Neural progenitor cell (in vitro differentiated cells): ENCODE results near the gene TNIP1. TPM values are rescaled to one million over a fixed set of nuclear protein-coding genes. Genes with fewer than 3 reads are reported as not detected.
A peak's percentile ranks its signal among the peaks of the same experiment; 100 is the strongest.

Experiments used
- DNase-seq: peaks from one replicate; pipeline ENCODE4 v3.0.0-alpha.2; 2016; ENCODE audit warnings: low spot score
- H2AFZ ChIP-seq: fragments of 200-600 bp; sonication (generic); replicated peaks from 2 replicates; pipeline ENCODE4 v1.6.1; 2016; ENCODE audit warnings: antibody characterized with exemption
- H3F3A ChIP-seq: fragments of 200-600 bp; sonication (generic); 2 replicates; pipeline ENCODE4 v1.6.1; 2016; ENCODE audit warnings: antibody characterized with exemption, low read depth
- H3K27ac ChIP-seq: fragments of 200-600 bp; sonication (generic); 2 replicates; pipeline ENCODE4 v1.5.1; 2016; ENCODE audit warnings: mild to moderate bottlenecking
- H3K27me3 ChIP-seq: fragments of 200-600 bp; sonication (generic); 2 replicates; pipeline ENCODE4 v1.6.1; 2016; ENCODE audit warnings: mild to moderate bottlenecking, moderate library complexity
- H3K36me3 ChIP-seq: fragments of 200-600 bp; sonication (generic); 2 replicates; pipeline ENCODE4 v1.5.1; 2016
- H3K4me1 ChIP-seq: fragments of 200-600 bp; sonication (generic); 2 replicates; pipeline ENCODE4 v1.6.1; 2016; ENCODE audit warnings: mixed run types
- H3K4me2 ChIP-seq: fragments of 200-600 bp; sonication (generic); 2 replicates; pipeline ENCODE4 v1.6.1; 2016
- H3K4me3 ChIP-seq: fragments of 200-600 bp; sonication (generic); 2 replicates; pipeline ENCODE4 v1.5.1; 2016
- H3K79me2 ChIP-seq: fragments of 200-600 bp; sonication (generic); 2 replicates; pipeline ENCODE4 v1.6.1; 2016; ENCODE audit warnings: low read depth
- H3K9ac ChIP-seq: fragments of 200-600 bp; sonication (generic); 2 replicates; pipeline ENCODE4 v1.6.1; 2016
- H3K9me3 ChIP-seq: fragments of 200-600 bp; sonication (generic); 2 replicates; pipeline ENCODE4 v1.5.1; 2016; ENCODE audit warnings: low read depth
- H4K20me1 ChIP-seq: fragments of 200-600 bp; sonication (generic); 2 replicates; pipeline ENCODE4 v1.6.1; 2016; ENCODE audit warnings: low read depth
- H3K27ac Mint-ChIP-seq: 3 replicates; pipeline ENCODE4 v1.8.0; 2021; ENCODE audit warnings: mixed read lengths
- H3K27me3 Mint-ChIP-seq: 2 replicates; pipeline ENCODE4 v1.8.0; 2022; ENCODE audit warnings: low read depth, mild to moderate bottlenecking, inconsistent platforms, moderate library complexity, mixed read lengths; ENCODE audit not compliant: insufficient read depth
- H3K36me3 Mint-ChIP-seq: 3 replicates; pipeline ENCODE4 v1.8.0; 2021; ENCODE audit warnings: mixed read lengths
- H3K4me1 Mint-ChIP-seq: 3 replicates; pipeline ENCODE4 v1.8.0; 2021; ENCODE audit warnings: mixed read lengths
- H3K4me3 Mint-ChIP-seq: 3 replicates; pipeline ENCODE4 v1.8.0; 2021; ENCODE audit warnings: mild to moderate bottlenecking, moderate library complexity, mixed read lengths
- H3K9me3 Mint-ChIP-seq: 3 replicates; pipeline ENCODE4 v1.8.0; 2020; ENCODE audit warnings: mixed read lengths
- EZH2 ChIP-seq: fragments of 200-600 bp; sonication (generic); IDR thresholded peaks from 2 replicates; pipeline ENCODE4 v1.6.1; 2017; ENCODE audit warnings: antibody characterized with exemption, mild to moderate bottlenecking, moderate library complexity
- EZH2phosphoT487 ChIP-seq: fragments of 200-600 bp; sonication (generic); IDR thresholded peaks from 2 replicates; pipeline ENCODE4 v1.6.1; 2017; ENCODE audit warnings: antibody characterized with exemption
- total RNA-seq: library from RNA; depleted of rRNA; stranded (reverse); fragments of >200 nt; gene quantifications from 2 replicates; pipeline ENCODE4 v1.2.3, GENCODE V29; 2015; ENCODE audit warnings: low replicate concordance
- TF ChIP-seq, protein P1 (sequence below): fragments of 200-600 bp; sonication (generic); IDR thresholded peaks from 2 replicates; pipeline ENCODE4 v1.5.1; 2017; ENCODE audit warnings: antibody characterized with exemption, mild to moderate bottlenecking

Gene TNIP1
- total RNA-seq, 1 donor from 2014 or later, result 33.5 TPM

DNA sequence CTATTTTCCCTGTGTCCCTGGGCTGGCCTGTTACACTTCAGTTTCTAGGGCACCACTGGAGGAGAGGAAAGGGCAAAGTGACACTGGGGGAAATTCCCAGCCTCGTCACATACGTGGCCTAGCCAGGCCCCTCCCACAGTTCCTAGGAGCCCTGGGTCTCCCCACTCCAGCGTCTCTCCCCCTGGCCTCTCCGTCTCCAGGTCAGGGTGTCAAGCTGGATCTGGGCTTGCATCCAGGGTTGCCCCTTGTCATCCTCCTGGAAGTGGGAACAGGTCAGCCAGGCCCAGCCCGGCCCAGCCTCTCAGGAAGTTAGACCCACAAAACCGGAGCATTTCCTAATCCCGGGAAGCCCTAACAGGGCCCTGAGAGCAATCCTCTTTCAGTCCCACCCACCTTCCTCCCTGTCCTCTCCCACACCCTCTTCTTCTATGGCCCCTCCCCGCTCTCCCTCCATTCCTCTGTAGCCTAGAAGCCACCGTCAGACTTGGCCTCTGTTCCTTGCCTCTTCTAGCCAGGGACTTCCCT lies 4.7 kb upstream of the TNIP1 start:
- Histone ChIP-seq H2AFZ (peak overlapping the region; percentile 51), H3K4me3 (no peak overlapping the region), H3K79me2 (no peaks in the 10 kb centered on the region), H4K20me1 (no peaks in the 10 kb centered on the region), H3K9ac (no peak overlapping the region), H3K9me3 (no peaks in the 10 kb centered on the region), H3K4me1 (peaks cover 10% of the 10 kb centered on the region), H3F3A (peaks cover 3% of the 10 kb centered on the region), H3K36me3 (no peaks in the 10 kb centered on the region), H3K4me2 (no peak overlapping the region), H3K27ac (no peak overlapping the region), H3K27me3 (no peaks in the 10 kb centered on the region)
- H3K9me3 Mint-ChIP-seq, result no peaks in the 10 kb centered on the region
- no peaks in the 10 kb centered on the region for H3K36me3 Mint-ChIP-seq
- TF ChIP-seq EZH2 (no peak), EZH2phosphoT487 (no peak)
- TF ChIP-seq, protein P1, sequence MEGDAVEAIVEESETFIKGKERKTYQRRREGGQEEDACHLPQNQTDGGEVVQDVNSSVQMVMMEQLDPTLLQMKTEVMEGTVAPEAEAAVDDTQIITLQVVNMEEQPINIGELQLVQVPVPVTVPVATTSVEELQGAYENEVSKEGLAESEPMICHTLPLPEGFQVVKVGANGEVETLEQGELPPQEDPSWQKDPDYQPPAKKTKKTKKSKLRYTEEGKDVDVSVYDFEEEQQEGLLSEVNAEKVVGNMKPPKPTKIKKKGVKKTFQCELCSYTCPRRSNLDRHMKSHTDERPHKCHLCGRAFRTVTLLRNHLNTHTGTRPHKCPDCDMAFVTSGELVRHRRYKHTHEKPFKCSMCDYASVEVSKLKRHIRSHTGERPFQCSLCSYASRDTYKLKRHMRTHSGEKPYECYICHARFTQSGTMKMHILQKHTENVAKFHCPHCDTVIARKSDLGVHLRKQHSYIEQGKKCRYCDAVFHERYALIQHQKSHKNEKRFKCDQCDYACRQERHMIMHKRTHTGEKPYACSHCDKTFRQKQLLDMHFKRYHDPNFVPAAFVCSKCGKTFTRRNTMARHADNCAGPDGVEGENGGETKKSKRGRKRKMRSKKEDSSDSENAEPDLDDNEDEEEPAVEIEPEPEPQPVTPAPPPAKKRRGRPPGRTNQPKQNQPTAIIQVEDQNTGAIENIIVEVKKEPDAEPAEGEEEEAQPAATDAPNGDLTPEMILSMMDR, result no peak
- no peak for DNase-seq
- H3K27ac Mint-ChIP-seq, result no peak overlapping the region
- H3K27me3 Mint-ChIP-seq, result peaks cover 2% of the 10 kb centered on the region
- H3K4me3 Mint-ChIP-seq, result no peak overlapping the region
- peaks cover 14% of the 10 kb centered on the region for H3K4me1 Mint-ChIP-seq

DNA sequence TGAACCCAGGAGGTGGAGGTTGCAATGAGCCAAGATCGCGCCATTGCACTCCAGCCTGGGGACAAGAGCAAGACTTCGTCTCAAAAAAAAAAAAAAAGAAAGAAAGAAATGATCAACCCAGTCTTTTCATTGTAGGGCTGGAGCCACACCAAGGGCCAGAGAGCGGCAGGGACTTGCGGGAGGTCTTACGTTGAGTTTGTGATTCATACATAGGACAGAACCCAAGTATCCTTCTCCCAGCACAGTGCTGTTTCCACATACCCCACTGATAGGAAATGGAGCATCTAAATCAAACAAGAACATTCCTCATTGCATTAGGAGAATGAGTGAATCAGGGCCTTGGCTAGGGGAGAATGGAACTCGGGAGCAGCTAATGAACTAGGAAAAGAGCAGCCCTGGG lies 3.5 kb upstream of the TNIP1 start:
- DNase-seq, result no peak
- Histone ChIP-seq H2AFZ (no peak overlapping the region), H3K9ac (no peak overlapping the region), H3K4me3 (no peak overlapping the region), H3F3A (peaks cover 3% of the 10 kb centered on the region), H3K79me2 (peaks cover 11% of the 10 kb centered on the region), H3K9me3 (no peaks in the 10 kb centered on the region), H3K36me3 (no peaks in the 10 kb centered on the region), H3K4me1 (peaks cover 10% of the 10 kb centered on the region), H3K4me2 (no peak overlapping the region), H4K20me1 (no peaks in the 10 kb centered on the region), H3K27ac (no peak overlapping the region), H3K27me3 (no peaks in the 10 kb centered on the region)
- Mint-ChIP-seq H3K27me3 (peaks cover under 1% of the 10 kb centered on the region), H3K9me3 (no peaks in the 10 kb centered on the region), H3K4me1 (peaks cover 23% of the 10 kb centered on the region), H3K36me3 (no peaks in the 10 kb centered on the region), H3K4me3 (no peak overlapping the region), H3K27ac (no peak overlapping the region)
- TF ChIP-seq, protein P1, result no peak
- no peak for TF ChIP-seq EZH2
- TF ChIP-seq EZH2phosphoT487, result no peak

DNA sequence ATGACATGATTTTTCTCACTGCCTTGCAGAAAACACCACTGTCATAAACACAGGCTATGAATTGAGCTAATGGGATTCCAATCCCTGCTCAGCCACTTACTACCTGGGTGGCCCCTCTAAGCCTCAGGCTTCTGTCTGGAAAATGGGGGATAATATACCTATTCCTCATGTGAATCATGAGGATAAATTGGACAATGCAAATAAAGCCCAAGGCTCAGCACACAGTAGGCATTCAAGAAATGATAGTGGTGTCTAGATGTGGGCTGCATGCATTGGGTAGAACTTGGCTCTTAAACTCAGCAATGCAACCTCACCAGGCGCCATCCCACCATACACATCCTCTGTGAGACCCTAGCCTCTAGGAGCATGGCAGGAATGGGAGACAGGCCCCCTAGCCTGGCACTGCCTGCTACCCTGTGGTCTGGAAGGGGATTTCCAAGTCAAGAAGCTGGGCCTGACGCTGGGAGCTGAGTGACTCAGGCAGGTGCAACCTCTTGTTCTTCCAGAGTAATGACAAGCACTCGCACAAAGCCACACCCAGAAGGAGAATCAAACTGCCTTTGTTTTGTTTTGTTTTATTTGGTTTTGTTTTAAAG lies 2.3 kb upstream of the TNIP1 start:
- no peak overlapping the region for H2AFZ ChIP-seq
- H3K4me3 ChIP-seq, result no peak overlapping the region
- H3K4me2 ChIP-seq, result no peak overlapping the region
- Mint-ChIP-seq H3K4me1 (peaks cover 27% of the 10 kb centered on the region), H3K27me3 (no peaks in the 10 kb centered on the region), H3K36me3 (peaks cover 4% of the 10 kb centered on the region), H3K4me3 (no peak overlapping the region), H3K27ac (no peak overlapping the region), H3K9me3 (no peaks in the 10 kb centered on the region)
- peaks cover 3% of the 10 kb centered on the region for H3F3A ChIP-seq
- no peaks in the 10 kb centered on the region for H4K20me1 ChIP-seq
- no peak for DNase-seq
- H3K4me1 ChIP-seq, result peaks cover 10% of the 10 kb centered on the region
- H3K9me3 ChIP-seq, result no peaks in the 10 kb centered on the region
- no peaks in the 10 kb centered on the region for H3K27me3 ChIP-seq
- peaks cover 23% of the 10 kb centered on the region for H3K79me2 ChIP-seq
- no peak for TF ChIP-seq EZH2phosphoT487
- no peak for TF ChIP-seq EZH2
- TF ChIP-seq, protein P1, result no peak
- H3K36me3 ChIP-seq, result no peaks in the 10 kb centered on the region
- no peak overlapping the region for H3K27ac ChIP-seq
- no peak overlapping the region for H3K9ac ChIP-seq
